PFSK-1 (cell line): ENCODE results near the gene USP9Y.

Source experiments
- FOXP2 ChIP-seq: optimal IDR thresholded peaks from 2 replicates; pipeline ENCODE3; 2011; ENCODE audit warnings: borderline replicate concordance, control low read depth, inconsistent platforms; ENCODE audit not compliant: insufficient read depth; ENCODE audit errors: extremely low read length, extremely low read depth
- POLR2AphosphoS5 ChIP-seq: IDR thresholded peaks from 2 replicates; pipeline ENCODE4 v1.6.1; 2012; ENCODE audit warnings: low read depth, mild to moderate bottlenecking, control low read depth, low read length, moderate library complexity
- SIN3A ChIP-seq: IDR thresholded peaks from 2 replicates; pipeline ENCODE4 v1.6.1; 2012; ENCODE audit warnings: mild to moderate bottlenecking, low read length, moderate library complexity, borderline replicate concordance; ENCODE audit not compliant: insufficient read depth
- TAF1 ChIP-seq: IDR thresholded peaks from 2 replicates; pipeline ENCODE4 v1.6.1; 2012; ENCODE audit warnings: low read length, control low read depth, borderline replicate concordance; ENCODE audit not compliant: insufficient read depth
- TF ChIP-seq, protein P1 (sequence below), 2 experiments: IDR thresholded peaks; 2 replicates each; pipeline versions ENCODE4 v1.6.1 to v1.8.0; 2011 to 2012; ENCODE audit warnings: low read depth in 2 of 2, low read length in 2 of 2, control low read depth in 1 of 2, inconsistent platforms in 1 of 2, mild to moderate bottlenecking in 1 of 2, moderate library complexity in 1 of 2; ENCODE audit not compliant: insufficient read depth in 1 of 2

USP9Y gene

DNA sequence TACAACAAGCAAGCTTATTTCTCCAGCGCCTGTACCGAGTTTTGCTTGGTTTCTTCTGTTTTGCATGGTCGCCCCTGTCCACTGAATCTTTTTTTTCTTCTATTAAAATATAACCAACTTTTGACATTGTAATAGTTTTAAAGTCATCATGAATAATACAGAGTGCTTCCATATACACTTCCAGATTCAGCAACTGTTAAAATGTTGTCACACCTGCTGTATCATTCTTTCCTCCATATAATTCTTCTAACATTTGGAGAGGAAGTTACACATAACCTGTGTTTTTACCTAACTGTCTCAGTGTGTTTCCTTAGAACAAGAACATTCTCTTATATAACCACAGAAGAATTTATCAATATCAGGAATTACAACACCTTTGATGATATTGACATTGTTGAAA, 83.5 kb downstream of the USP9Y start:
- TF ChIP-seq TAF1 (no peak), POLR2AphosphoS5 (no peak), SIN3A (no peak), FOXP2 (no peak)
- TF ChIP-seq, protein P1, sequence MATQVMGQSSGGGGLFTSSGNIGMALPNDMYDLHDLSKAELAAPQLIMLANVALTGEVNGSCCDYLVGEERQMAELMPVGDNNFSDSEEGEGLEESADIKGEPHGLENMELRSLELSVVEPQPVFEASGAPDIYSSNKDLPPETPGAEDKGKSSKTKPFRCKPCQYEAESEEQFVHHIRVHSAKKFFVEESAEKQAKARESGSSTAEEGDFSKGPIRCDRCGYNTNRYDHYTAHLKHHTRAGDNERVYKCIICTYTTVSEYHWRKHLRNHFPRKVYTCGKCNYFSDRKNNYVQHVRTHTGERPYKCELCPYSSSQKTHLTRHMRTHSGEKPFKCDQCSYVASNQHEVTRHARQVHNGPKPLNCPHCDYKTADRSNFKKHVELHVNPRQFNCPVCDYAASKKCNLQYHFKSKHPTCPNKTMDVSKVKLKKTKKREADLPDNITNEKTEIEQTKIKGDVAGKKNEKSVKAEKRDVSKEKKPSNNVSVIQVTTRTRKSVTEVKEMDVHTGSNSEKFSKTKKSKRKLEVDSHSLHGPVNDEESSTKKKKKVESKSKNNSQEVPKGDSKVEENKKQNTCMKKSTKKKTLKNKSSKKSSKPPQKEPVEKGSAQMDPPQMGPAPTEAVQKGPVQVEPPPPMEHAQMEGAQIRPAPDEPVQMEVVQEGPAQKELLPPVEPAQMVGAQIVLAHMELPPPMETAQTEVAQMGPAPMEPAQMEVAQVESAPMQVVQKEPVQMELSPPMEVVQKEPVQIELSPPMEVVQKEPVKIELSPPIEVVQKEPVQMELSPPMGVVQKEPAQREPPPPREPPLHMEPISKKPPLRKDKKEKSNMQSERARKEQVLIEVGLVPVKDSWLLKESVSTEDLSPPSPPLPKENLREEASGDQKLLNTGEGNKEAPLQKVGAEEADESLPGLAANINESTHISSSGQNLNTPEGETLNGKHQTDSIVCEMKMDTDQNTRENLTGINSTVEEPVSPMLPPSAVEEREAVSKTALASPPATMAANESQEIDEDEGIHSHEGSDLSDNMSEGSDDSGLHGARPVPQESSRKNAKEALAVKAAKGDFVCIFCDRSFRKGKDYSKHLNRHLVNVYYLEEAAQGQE (IDR thresholded peaks at IDR 0.05; ENCODE audit: insufficient read depth in 1 of 2, low read depth in 2 of 2, low read length in 2 of 2) = no peak

DNA sequence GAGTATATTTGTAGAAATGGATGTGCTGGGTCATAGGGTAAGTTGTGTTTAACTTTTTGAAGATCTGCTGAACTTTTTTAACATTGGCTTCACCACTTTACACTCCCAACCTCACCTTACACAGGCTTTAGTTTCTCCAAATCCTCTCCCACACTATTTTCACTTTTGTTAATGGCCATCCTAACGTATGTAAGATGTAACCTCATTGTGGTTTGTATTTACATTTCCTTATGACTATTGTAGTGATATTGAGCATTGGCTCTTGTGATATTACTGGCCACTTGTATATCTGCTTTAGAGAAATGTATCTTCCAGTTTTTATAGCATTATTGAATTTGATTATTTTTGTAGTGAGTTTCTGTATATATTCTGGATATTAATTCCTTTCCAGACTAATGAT, 93.0 kb downstream of the USP9Y start:
- TF ChIP-seq, protein P1 (IDR thresholded peaks at IDR 0.05; ENCODE audit: insufficient read depth in 1 of 2, low read depth in 2 of 2, low read length in 2 of 2) = no peak
- TF ChIP-seq POLR2AphosphoS5 = no peak
- no peak for TF ChIP-seq TAF1
- no peak for TF ChIP-seq SIN3A
- TF ChIP-seq FOXP2 = no peak

DNA sequence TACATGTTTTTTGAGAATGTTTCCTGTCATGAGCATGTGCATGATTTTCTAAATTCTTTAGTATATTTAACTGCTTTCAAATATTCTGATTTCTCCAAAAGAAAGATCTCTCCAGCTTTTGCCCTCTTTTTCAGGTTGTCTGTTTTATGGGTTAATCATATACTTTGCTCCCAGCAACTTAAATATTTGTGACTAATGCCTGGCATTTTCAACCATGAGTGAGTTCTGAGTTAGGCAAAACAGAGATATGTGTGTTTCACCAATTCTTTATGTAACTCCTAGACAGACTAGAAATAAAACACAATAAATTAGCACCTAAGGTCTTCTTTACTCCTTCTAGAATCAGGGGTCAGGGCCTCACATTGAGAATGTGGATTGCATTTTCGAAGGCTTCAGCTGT, 107.0 kb downstream of the USP9Y start:
- TF ChIP-seq TAF1 = no peak
- TF ChIP-seq, protein P1 (IDR thresholded peaks at IDR 0.05; ENCODE audit: insufficient read depth in 1 of 2, low read depth in 2 of 2, low read length in 2 of 2) = no peak
- no peak for TF ChIP-seq POLR2AphosphoS5
- no peak for TF ChIP-seq FOXP2
- no peak for TF ChIP-seq SIN3A

DNA sequence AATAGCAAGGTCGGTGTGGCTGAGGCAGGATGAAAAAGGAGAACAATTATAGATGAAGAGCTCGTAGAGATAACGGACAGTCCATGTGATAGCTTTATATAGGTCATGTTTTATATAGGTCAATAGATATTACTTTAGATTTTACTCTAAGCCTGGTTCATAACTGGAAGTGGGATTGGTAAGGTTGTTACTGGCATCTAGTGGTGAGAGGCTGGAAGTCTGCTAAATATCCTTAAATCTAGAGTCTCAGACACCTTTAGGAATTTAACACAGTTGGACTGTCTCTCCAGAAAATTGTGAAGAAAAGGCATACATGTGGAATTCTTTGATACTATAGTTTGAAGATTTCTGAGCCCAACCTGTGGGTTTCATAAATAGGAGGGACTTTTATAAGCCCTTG, 108.0 kb downstream of the USP9Y start:
- TF ChIP-seq, protein P1 (IDR thresholded peaks at IDR 0.05; ENCODE audit: insufficient read depth in 1 of 2, low read depth in 2 of 2, low read length in 2 of 2) = no peak
- TF ChIP-seq FOXP2 = no peak
- TF ChIP-seq SIN3A = no peak
- TF ChIP-seq TAF1 = no peak
- no peak for TF ChIP-seq POLR2AphosphoS5

DNA sequence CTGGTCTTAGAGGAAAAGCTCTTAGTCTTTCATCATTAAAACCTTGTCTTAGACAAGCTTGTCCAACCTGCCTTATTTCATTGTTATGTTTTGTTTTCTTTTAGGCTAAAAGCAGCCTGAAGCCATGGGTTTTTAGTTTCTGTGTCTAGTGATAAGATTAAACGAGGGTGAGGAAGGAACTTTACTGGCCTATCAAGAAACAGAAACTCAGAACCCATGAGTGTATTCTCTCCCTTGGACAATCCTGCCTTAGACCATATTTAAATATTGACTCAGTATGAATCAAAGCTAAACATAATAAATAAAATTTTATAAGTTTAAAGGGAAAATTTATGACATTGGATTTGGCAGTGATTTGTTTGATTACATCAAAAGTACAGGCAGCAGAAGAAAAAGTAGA, 122.4 kb downstream of the USP9Y start:
- TF ChIP-seq POLR2AphosphoS5 = no peak
